PC-3 (cell line): Measurements from ENCODE around the gene ITGA7. TPM values are rescaled to one million over a fixed set of nuclear protein-coding genes. Genes with fewer than 3 reads are reported as not detected.

ENCODE experiments used
- ATAC-seq: fragments of 200-7000 bp; cut with Tn5 transposase; 2 replicates; pipeline ENCODE4 v1.9.1; 2020; ENCODE audit warnings: mild to moderate bottlenecking, moderate library complexity
- BruUV-seq: library from RNA; stranded (reverse); fragments of 400-500 nt; replicated peaks from 2 replicates; lab custom pipeline; 2021; lab: Mats Ljungman, UMichigan
- CTCF ChIA-PET: fragments of 300-600 bp; sonication (Branson Sonifier 250); formaldehyde crosslinking; loops from one replicate; lab custom pipeline; 2022; ENCODE audit warnings: antibody characterized with exemption; lab: Charles Lee
- POLR2A ChIA-PET: fragments of 300-600 bp; sonication (Branson Sonifier 250); formaldehyde crosslinking; loops from one replicate; lab custom pipeline; 2022; ENCODE audit warnings: antibody characterized with exemption; ENCODE audit not compliant: unreplicated experiment; lab: Charles Lee
- DNase-seq: peaks from one replicate; pipeline ENCODE4 v3.0.0-alpha.2; 2015
- H2AFZ ChIP-seq: fragments of 300-600 bp; sonication (generic); 2 replicates; pipeline ENCODE4 v1.6.0; 2016; ENCODE audit warnings: antibody characterized with exemption, low read length
- H3F3A ChIP-seq: fragments of 300-600 bp; sonication (generic); one replicate; pipeline ENCODE4 v1.6.0; 2017; ENCODE audit warnings: antibody characterized with exemption, low read length, control low read depth, mild to moderate bottlenecking; ENCODE audit not compliant: unreplicated experiment
- H3K27ac ChIP-seq: fragments of 300-600 bp; sonication (generic); 2 replicates; pipeline ENCODE4 v1.5.1; 2016; ENCODE audit warnings: mild to moderate bottlenecking, low read length
- H3K27me3 ChIP-seq: fragments of 300-600 bp; sonication (generic); 2 replicates; pipeline ENCODE4 v1.6.1; 2016; ENCODE audit warnings: low read length, mixed read lengths
- H3K36me3 ChIP-seq: fragments of 300-600 bp; sonication (generic); 2 replicates; pipeline ENCODE4 v1.6.1; 2016; ENCODE audit warnings: low read depth, mixed run types, low read length, mixed read lengths
- H3K4me1 ChIP-seq: fragments of 300-600 bp; sonication (generic); 2 replicates; pipeline ENCODE4 v1.5.1; 2016; ENCODE audit warnings: low read length; ENCODE audit not compliant: insufficient read depth
- H3K4me2 ChIP-seq: fragments of 300-600 bp; sonication (generic); 2 replicates; pipeline ENCODE4 v1.6.0; 2016; ENCODE audit warnings: low read length
- H3K4me3 ChIP-seq: fragments of 300-600 bp; sonication (generic); 2 replicates; pipeline ENCODE4 v1.5.1; 2016; ENCODE audit warnings: mild to moderate bottlenecking, low read length, mixed read lengths
- H3K79me2 ChIP-seq: fragments of 300-600 bp; sonication (generic); 2 replicates; pipeline ENCODE4 v1.6.1; 2017; ENCODE audit warnings: low read length, mixed read lengths
- H3K9ac ChIP-seq: fragments of 300-600 bp; sonication (generic); 2 replicates; pipeline ENCODE4 v1.6.0; 2016; ENCODE audit warnings: mild to moderate bottlenecking, low read length
- H3K9me2 ChIP-seq: fragments of 300-600 bp; sonication (generic); replicated peaks from 2 replicates; pipeline ENCODE4 v1.6.1; 2016; ENCODE audit warnings: mixed run types, low read length, mixed read lengths
- H3K9me3 ChIP-seq: fragments of 300-600 bp; sonication (generic); 2 replicates; pipeline ENCODE4 v1.6.1; 2016; ENCODE audit warnings: low read length, mixed read lengths
- H4K20me1 ChIP-seq: fragments of 300-600 bp; sonication (generic); 2 replicates; pipeline ENCODE4 v1.6.1; 2016; ENCODE audit warnings: low read length, mixed read lengths
- EZH2 ChIP-seq: fragments of 300-600 bp; sonication (generic); IDR thresholded peaks from one replicate; pipeline ENCODE4 v1.6.1; 2017; ENCODE audit warnings: antibody characterized with exemption, mild to moderate bottlenecking, low read length; ENCODE audit not compliant: unreplicated experiment
- EZH2phosphoT487 ChIP-seq: fragments of 300-600 bp; sonication (generic); IDR thresholded peaks from 2 replicates; pipeline ENCODE4 v1.6.1; 2018; ENCODE audit warnings: mild to moderate bottlenecking, antibody characterized with exemption, low read length, borderline replicate concordance
- intact Hi-C: fragments of 100-400 bp; cut with micrococcal nuclease; formaldehyde crosslinking; loops from 2 replicates; pipeline ENCODE4 v1.9.0; 2023
- total RNA-seq: library from RNA; depleted of rRNA; stranded (reverse); fragments of >200 nt; gene quantifications from 2 replicates; pipeline ENCODE4 v1.2.3, GENCODE V29; 2014
- TF ChIP-seq, protein P1 (sequence below): fragments of 300-600 bp; sonication (generic); conservative IDR thresholded peaks from 2 replicates; pipeline ENCODE4 v1.5.1; 2017; ENCODE audit warnings: antibody characterized with exemption, low read depth, mild to moderate bottlenecking, low read length

Gene ITGA7
- total RNA-seq, 1 experiment from 2014 or later: 4.4 TPM

DNA sequence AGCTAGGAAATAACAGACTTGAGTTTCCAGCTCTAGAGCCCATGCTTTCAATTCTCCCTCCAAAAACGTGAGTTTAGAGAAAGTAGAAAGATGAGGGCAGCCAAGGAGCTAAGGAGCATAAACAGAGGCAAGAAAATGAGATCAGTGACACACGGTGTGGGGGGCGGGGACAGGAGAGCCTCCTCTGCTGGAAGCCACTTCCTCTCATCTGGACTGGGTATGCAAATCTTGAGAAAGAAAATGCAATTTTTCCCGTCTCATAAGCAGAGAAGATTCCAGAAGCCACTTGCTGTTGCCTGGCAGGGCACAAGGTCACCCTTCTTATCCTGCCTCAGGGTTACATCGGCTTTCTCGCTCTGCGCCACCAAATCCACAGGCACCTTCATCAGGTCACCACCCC lies 65.0 kb downstream of the ITGA7 start:
- Histone ChIP-seq H3F3A (no peaks in the 10 kb centered on the region), H4K20me1 (no peaks in the 10 kb centered on the region), H3K9ac (no peak overlapping the region), H3K9me2 (no peaks in the 10 kb centered on the region), H3K9me3 (no peaks in the 10 kb centered on the region), H3K36me3 (no peaks in the 10 kb centered on the region), H2AFZ (no peak overlapping the region), H3K27ac (no peak overlapping the region), H3K4me1 (peaks cover 4% of the 10 kb centered on the region; the same call in 1 of the 2 replicates), H3K4me2 (no peak overlapping the region), H3K27me3 (peaks cover 39% of the 10 kb centered on the region), H3K4me3 (no peak overlapping the region), H3K79me2 (no peaks in the 10 kb centered on the region)
- POLR2A ChIA-PET: no interaction called here
- intact Hi-C loops: no loop called here
- no peak for ATAC-seq
- no peak for DNase-seq
- TF ChIP-seq, protein P1, sequence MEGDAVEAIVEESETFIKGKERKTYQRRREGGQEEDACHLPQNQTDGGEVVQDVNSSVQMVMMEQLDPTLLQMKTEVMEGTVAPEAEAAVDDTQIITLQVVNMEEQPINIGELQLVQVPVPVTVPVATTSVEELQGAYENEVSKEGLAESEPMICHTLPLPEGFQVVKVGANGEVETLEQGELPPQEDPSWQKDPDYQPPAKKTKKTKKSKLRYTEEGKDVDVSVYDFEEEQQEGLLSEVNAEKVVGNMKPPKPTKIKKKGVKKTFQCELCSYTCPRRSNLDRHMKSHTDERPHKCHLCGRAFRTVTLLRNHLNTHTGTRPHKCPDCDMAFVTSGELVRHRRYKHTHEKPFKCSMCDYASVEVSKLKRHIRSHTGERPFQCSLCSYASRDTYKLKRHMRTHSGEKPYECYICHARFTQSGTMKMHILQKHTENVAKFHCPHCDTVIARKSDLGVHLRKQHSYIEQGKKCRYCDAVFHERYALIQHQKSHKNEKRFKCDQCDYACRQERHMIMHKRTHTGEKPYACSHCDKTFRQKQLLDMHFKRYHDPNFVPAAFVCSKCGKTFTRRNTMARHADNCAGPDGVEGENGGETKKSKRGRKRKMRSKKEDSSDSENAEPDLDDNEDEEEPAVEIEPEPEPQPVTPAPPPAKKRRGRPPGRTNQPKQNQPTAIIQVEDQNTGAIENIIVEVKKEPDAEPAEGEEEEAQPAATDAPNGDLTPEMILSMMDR: no peak
- TF ChIP-seq EZH2phosphoT487: no peak
- no peak for TF ChIP-seq EZH2
- CTCF ChIA-PET: no interaction called here
- BruUV-seq: no TSS peak

DNA sequence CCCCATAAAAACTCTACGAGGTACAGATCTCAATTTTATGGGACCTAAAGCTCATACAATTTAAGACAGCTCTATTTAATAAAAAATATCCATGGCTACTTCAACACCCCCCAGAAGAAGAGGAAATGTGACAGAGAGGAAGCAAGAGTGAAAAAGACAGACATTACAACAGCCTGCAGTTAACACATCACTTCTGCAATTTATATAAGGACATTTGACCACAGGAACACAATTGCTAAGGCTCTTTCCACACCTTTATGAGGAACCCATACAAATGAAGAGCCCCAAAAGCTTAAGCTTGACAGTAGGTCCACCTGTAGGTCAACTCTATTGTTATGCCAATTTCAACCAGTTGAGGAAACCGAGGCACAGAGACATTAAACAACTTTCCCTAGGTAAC lies 65.4 kb downstream of the ITGA7 start:
- no peak for DNase-seq
- H3K4me2 ChIP-seq: no peak overlapping the region
- no peaks in the 10 kb centered on the region for H3K9me2 ChIP-seq
- H3K4me3 ChIP-seq: no peak overlapping the region
- BruUV-seq: no TSS peak
- H3K79me2 ChIP-seq: no peaks in the 10 kb centered on the region
- no peaks in the 10 kb centered on the region for H3F3A ChIP-seq
- H3K9me3 ChIP-seq: no peaks in the 10 kb centered on the region
- H4K20me1 ChIP-seq: no peaks in the 10 kb centered on the region
- H3K36me3 ChIP-seq: no peaks in the 10 kb centered on the region
- H3K4me1 ChIP-seq: peaks cover 4% of the 10 kb centered on the region; the same call in 1 of the 2 replicates
- no peak for ATAC-seq
- intact Hi-C loops: no loop called here
- ChIA-PET POLR2A (no interaction called here), CTCF (no interaction called here)
- no peak overlapping the region for H2AFZ ChIP-seq
- H3K27ac ChIP-seq: no peak overlapping the region
- no peak overlapping the region for H3K9ac ChIP-seq
- H3K27me3 ChIP-seq: peaks cover 43% of the 10 kb centered on the region
- TF ChIP-seq EZH2: no peak
- no peak for TF ChIP-seq EZH2phosphoT487
- TF ChIP-seq, protein P1: no peak

DNA sequence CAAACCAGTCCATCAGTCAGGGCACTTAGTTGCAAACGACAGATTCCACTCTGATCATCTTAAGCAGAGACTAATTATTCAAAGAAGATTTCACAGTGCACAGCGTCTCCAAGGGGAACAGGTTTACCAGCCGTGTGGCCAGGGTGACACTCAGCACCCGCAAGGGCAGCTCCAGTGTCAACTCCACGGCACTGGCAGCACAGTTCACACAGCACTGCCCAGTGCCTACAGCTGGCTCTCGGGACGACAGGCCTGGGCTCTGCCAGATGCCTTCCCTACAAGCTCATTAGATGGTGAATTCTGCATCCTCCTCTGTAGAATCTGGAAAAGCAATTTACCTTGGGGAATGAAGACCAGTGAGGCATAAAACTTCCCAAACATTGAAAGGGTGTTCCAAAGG lies 66.1 kb downstream of the ITGA7 start:
- DNase-seq: no peak
- Histone ChIP-seq H3K27me3 (peaks cover 49% of the 10 kb centered on the region), H4K20me1 (no peaks in the 10 kb centered on the region), H3K79me2 (no peaks in the 10 kb centered on the region), H3K36me3 (no peaks in the 10 kb centered on the region), H3K27ac (no peak overlapping the region), H3K9ac (no peak overlapping the region), H3K9me2 (no peaks in the 10 kb centered on the region), H2AFZ (no peak overlapping the region), H3K4me2 (no peak overlapping the region), H3K9me3 (no peaks in the 10 kb centered on the region), H3K4me1 (peaks cover 4% of the 10 kb centered on the region; the same call in 1 of the 2 replicates), H3F3A (no peaks in the 10 kb centered on the region), H3K4me3 (no peak overlapping the region)
- intact Hi-C loops: no loop called here
- ChIA-PET CTCF (no interaction called here), POLR2A (no interaction called here)
- TF ChIP-seq EZH2phosphoT487 (no peak), EZH2 (no peak)
- TF ChIP-seq, protein P1: no peak
- BruUV-seq: no TSS peak
- ATAC-seq: no peak
